ENCODE measurements around the gene CCRL2. TPM values are rescaled to one million over a fixed set of nuclear protein-coding genes. Genes with fewer than 3 reads are reported as not detected.

The CCRL2 gene, protein sequence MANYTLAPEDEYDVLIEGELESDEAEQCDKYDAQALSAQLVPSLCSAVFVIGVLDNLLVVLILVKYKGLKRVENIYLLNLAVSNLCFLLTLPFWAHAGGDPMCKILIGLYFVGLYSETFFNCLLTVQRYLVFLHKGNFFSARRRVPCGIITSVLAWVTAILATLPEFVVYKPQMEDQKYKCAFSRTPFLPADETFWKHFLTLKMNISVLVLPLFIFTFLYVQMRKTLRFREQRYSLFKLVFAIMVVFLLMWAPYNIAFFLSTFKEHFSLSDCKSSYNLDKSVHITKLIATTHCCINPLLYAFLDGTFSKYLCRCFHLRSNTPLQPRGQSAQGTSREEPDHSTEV
- total RNA-seq: 1 to 10 TPM in 1 of 3 donors, under 1 TPM in 2; 0.43 to 1.3 (median 0.76) TPM

DNA sequence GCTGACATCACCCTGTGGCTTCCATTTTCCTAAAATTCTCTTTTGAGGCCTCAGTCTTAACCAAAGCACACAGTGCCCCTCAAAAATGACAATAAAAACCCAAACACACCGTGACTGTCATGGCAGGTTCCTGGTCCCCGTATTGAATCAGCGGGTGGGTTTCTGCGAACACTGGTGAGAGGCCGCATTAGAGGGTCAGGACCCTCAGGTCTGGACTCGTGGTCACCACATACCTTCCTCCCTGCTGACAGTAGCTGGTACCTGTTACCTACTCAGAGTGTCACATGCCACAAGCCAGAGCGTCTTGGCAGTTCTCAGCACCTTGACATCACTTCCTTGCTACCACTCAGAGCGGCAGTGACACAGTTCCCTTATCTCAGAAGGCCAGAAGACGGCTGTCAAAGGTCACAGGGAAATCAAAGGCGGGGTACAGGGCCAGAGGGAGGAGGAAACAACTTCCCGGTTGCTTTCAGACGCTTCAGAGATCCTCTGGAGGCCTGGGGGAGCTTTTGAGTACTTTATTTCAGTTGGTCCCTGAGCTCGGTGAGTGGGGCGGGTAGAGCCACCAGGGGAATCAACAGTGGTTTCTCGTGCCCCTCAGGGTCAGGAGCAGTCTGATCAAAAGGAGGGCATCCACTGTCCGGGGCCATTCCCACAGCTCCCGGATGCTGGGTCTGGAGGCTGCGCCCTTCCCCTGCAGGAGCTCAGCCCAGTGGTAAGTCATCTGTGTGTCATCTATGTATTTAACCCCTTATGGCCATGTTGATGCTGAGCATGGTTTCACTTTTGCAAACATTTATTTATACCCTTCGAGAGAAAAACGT, at the start of gene CCRL2, which contains the start of gene CCR5AS:
Gene CCRL2 (plus strand): TSS at position 472 of the 824 bp plus-strand sequence. CDS start 821 bp downstream, outside the sequence.
Gene CCR5AS (minus strand): TSS at position 279 of the 824 bp plus-strand sequence.
- Mint-ChIP-seq H3K27me3 (ENCODE audit: low read depth) (no peaks in the 10 kb centered on the region), H3K36me3 (ENCODE audit: insufficient read depth) (no peaks in the 10 kb centered on the region), H3K4me1 (ENCODE audit: low read depth) (peaks cover 24% of the 10 kb centered on the region), H3K4me3 (peak within 1 kb of the TSS; percentile 78), H3K9me3 (no peaks in the 10 kb centered on the region)
- DNase-seq (peak; percentile 28), ATAC-seq (peak; percentile 88 to 91)

DNA sequence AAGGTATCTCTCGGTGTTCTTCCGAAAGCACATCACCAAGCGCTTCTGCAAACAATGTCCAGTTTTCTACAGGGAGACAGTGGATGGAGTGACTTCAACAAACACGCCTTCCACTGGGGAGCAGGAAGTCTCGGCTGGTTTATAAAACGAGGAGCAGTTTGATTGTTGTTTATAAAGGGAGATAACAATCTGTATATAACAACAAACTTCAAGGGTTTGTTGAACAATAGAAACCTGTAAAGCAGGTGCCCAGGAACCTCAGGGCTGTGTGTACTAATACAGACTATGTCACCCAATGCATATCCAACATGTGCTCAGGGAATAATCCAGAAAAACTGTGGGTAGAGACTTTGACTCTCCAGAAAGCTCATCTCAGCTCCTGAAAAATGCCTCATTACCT, 48.6 kb upstream of the CCRL2 start:
- Mint-ChIP-seq H3K9me3 (no peaks in the 10 kb centered on the region), H3K4me1 (ENCODE audit: low read depth) (peaks cover 69% of the 10 kb centered on the region), H3K36me3 (ENCODE audit: insufficient read depth) (no peaks in the 10 kb centered on the region), H3K27me3 (ENCODE audit: low read depth) (peaks cover 2% of the 10 kb centered on the region), H3K4me3 (no peak overlapping the region)
- no peak for ATAC-seq
- DNase-seq: no peak

DNA sequence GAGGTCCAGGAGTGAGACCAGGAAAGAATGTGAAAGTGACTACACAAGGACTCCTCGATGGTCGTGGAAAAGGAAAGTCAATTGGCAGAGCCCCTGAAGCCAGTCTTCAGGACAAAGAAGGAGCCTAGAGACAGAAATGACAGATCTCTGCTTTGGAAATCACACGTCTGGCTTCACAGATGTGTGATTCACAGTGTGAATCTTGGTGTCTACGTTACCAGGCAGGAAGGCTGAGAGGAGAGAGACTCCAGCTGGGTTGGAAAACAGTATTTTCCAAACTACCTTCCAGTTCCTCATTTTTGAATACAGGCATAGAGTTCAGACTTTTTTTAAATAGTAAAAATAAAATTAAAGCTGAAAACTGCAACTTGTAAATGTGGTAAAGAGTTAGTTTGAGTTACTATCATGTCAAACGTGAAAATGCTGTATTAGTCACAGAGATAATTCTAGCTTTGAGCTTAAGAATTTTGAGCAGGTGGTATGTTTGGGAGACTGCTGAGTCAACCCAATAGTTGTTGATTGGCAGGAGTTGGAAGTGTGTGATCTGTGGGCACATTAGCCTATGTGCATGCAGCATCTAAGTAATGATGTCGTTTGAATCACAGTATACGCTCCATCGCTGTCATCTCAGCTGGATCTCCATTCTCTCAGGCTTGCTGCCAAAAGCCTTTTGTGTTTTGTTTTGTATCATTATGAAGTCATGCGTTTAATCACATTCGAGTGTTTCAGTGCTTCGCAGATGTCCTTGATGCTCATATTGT, 47.1 kb upstream of the CCRL2 start:
- peak; percentile 94 to 96 for ATAC-seq
- Mint-ChIP-seq H3K27me3 (ENCODE audit: low read depth) (peaks cover 2% of the 10 kb centered on the region), H3K4me1 (ENCODE audit: low read depth) (peaks cover 57% of the 10 kb centered on the region), H3K4me3 (no peak overlapping the region), H3K9me3 (no peaks in the 10 kb centered on the region), H3K36me3 (ENCODE audit: insufficient read depth) (no peaks in the 10 kb centered on the region)
- DNase-seq: no peak

DNA sequence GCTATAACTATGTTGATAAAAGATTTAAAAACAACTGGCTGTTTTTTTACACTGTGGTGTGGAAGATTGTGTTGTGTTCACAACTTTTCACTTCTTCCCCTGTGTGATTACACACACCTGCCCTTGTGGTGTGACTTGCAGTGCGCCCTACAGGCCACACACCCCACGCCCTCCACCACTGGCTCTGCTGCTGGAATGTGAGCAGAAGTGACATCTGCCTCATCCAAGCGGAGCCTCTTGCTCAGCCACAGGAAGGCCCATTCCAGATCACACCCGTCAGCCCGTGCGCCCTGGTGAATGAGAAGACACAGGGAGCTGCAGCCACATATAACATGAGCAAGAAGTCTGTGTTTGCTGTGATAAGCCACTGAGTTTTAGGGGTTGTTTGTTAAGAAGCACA, 46.2 kb upstream of the CCRL2 start:
- Mint-ChIP-seq H3K4me1 (ENCODE audit: low read depth) (peaks cover 47% of the 10 kb centered on the region), H3K36me3 (ENCODE audit: insufficient read depth) (no peaks in the 10 kb centered on the region), H3K27me3 (ENCODE audit: low read depth) (peaks cover 2% of the 10 kb centered on the region), H3K9me3 (no peaks in the 10 kb centered on the region), H3K4me3 (no peak overlapping the region)
- ATAC-seq: no peak
- DNase-seq: no peak

DNA sequence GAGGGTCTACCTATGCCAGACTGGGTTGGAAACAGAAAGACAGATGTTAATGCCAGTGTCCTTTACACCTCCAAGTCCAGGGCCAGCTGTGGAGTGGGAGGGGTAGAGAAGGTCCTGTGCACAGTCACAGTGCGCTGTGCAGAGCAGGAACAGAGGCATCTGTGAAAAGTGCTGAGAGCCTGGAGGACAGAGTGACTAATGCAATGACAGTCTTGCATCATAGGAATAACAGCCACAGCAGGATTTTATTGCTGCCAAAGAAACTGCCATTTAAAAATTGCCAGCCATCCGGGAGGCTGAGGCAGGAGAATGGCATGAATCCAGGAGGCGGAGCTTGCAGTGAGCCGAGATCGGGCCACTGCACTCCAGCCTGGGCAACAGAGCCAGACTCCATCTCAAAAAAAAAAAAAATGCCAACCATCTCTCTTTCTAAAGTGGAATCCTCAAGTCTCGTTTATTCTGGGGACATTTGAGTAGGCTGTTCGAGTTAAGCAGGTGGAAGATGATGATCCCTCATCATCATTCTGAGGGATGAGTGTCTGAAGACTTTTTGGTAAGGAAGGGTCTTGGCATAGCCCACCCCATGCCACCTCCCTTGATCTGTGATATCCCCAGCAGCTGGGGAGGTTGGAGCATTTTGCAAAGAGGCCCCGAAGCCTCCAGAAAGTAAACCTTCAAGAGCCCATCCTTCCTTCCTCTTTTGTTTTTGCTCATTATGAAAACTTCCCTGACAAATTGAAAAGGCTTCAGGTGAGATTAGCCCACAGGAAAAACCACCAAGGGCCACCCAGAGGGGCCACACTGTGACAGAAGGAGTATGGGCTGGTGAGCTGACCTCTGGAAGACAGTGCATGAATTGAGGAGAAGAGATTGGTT, 45.4 kb upstream of the CCRL2 start:
- no peaks in the 10 kb centered on the region for H3K36me3 Mint-ChIP-seq (ENCODE audit: insufficient read depth)
- ATAC-seq (no peak), DNase-seq (no peak)
- peaks cover 44% of the 10 kb centered on the region for H3K4me1 Mint-ChIP-seq (ENCODE audit: low read depth)
- no peak overlapping the region for H3K4me3 Mint-ChIP-seq
- peaks cover 2% of the 10 kb centered on the region for H3K27me3 Mint-ChIP-seq (ENCODE audit: low read depth)
- no peaks in the 10 kb centered on the region for H3K9me3 Mint-ChIP-seq

DNA sequence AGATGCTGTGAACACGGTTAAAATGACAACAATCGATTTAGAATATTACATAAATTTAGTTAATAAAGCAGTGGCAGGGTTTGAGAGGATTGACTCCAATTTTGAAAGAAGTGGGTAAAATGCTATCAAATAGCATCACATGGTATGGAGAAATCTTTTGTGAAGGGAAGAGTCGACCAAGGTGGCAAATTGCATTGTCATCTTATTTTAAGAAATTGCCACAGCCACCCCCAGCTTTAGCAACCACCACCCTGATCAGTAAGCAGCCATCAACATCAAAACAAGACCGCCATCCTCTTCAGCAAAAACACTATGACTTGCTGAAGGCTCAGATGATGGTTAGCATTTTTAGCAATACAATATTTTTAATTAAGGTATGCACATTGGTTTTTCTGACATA, 42.0 kb upstream of the CCRL2 start:
- Mint-ChIP-seq H3K27me3 (ENCODE audit: low read depth) (no peaks in the 10 kb centered on the region), H3K4me3 (no peak overlapping the region), H3K36me3 (ENCODE audit: insufficient read depth) (no peaks in the 10 kb centered on the region), H3K4me1 (ENCODE audit: low read depth) (peaks cover 48% of the 10 kb centered on the region), H3K9me3 (no peaks in the 10 kb centered on the region)
- no peak for ATAC-seq
- no peak for DNase-seq

DNA sequence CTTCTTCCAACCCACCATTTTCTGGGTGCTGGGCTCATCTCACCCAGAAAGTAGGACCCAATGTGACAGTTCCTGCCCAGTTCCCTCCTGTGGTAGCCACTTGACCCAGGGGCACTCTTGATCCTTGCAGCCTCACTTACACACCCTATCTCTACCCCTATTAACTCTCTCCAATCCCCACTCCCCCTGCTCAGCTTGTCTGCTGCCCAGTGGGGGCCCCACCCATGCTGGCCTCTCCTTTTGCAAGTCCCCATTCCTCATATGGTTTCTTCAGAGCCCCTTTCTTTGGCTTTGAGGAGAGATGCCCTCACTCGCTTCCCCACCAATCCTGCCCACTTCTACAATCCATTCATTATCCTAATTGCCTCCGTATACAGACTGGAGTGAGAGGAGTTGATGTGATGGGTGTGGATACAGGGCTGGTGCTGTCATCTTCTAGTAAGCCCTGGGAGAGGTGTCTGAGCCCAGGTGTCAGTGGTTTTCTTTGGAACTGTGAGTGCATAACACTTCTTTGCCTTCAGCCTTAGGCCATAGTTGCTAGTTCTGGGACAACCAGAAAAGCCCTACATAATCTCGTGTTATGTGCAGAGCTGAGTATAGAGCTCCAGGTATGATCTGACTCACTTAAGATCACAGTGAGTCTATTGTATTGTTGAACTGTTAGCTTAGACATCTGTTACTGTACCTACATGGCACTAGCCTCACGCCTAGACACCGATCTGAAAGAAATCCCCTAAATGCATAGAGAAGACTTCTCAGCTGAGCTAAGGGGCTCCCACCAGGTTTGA, 41.1 kb upstream of the CCRL2 start:
- H3K4me1 Mint-ChIP-seq (ENCODE audit: low read depth): peaks cover 48% of the 10 kb centered on the region
- no peak for DNase-seq
- no peak overlapping the region for H3K4me3 Mint-ChIP-seq
- H3K9me3 Mint-ChIP-seq: no peaks in the 10 kb centered on the region
- no peak for ATAC-seq
- H3K27me3 Mint-ChIP-seq (ENCODE audit: low read depth): no peaks in the 10 kb centered on the region
- H3K36me3 Mint-ChIP-seq (ENCODE audit: insufficient read depth): no peaks in the 10 kb centered on the region

DNA sequence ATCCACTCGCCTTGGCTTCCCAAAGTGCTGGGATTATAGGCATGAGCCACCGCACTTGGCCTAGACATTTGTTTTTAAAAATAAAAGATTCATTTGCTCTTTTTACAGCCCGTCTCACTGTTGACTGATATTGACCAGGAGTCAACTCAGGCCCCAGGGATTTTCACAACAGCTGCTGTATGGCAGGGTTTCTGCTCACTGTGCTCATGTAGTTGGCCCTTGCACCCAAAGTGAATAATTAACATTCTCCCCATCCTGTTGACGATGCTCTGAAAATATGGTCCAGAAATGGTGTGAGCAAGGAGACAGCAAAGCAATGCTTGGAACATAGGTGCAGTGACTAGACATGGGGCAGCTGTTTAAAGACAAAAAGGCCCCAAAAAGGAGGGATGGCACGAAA, 39.2 kb upstream of the CCRL2 start:
- ATAC-seq: no peak
- Mint-ChIP-seq H3K27me3 (ENCODE audit: low read depth) (no peaks in the 10 kb centered on the region), H3K4me3 (no peak overlapping the region), H3K9me3 (no peaks in the 10 kb centered on the region), H3K4me1 (ENCODE audit: low read depth) (peaks cover 47% of the 10 kb centered on the region), H3K36me3 (ENCODE audit: insufficient read depth) (no peaks in the 10 kb centered on the region)
- no peak for DNase-seq

DNA sequence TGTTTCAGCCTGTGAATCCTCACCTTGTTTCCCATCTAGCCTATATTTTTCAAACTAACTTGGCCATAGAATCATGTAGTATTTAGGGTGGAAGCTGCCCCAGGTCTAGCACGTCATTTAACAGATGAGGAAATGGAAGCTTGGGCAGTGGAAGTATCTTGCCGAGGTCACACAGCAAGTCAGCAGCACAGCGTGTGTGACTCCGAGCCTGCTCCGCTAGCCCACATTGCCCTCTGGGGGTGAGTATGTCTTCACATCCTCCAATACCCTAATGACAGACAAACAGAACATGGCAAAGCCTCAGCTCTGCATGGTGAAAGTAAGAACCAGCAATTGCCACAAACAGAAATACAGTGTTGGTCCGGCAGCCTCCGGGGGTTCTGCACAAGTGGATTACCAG, 38.5 kb upstream of the CCRL2 start:
- Mint-ChIP-seq H3K36me3 (ENCODE audit: insufficient read depth) (no peaks in the 10 kb centered on the region), H3K4me1 (ENCODE audit: low read depth) (peaks cover 52% of the 10 kb centered on the region), H3K9me3 (no peaks in the 10 kb centered on the region), H3K4me3 (no peak overlapping the region), H3K27me3 (ENCODE audit: low read depth) (no peaks in the 10 kb centered on the region)
- peak; percentile 24 to 29 for ATAC-seq
- peak; percentile 54 for DNase-seq

DNA sequence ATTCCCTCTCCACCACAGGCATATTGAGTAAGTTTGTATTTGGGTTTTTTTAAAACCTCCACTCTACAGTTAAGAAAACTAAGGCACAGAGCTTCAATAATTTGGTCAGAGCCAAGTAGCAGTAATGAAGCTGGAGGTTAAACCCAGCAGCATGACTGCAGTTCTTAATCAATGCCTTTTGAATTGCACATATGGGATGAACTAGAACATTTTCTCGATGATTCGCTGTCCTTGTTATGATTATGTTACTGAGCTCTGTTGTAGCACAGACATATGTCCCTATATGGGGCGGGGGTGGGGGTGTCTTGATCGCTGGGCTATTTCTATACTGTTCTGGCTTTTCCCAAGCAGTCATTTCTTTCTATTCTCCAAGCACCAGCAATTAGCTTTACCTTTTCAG, 37.9 kb upstream of the CCRL2 start:
- peak overlapping the region; percentile 52 for H3K4me3 Mint-ChIP-seq
- no peak for DNase-seq
- peak in 1 of 2 donors; percentile 15 for ATAC-seq
- H3K9me3 Mint-ChIP-seq: no peaks in the 10 kb centered on the region
- H3K27me3 Mint-ChIP-seq (ENCODE audit: low read depth): no peaks in the 10 kb centered on the region
- peaks cover 57% of the 10 kb centered on the region for H3K4me1 Mint-ChIP-seq (ENCODE audit: low read depth)
- no peaks in the 10 kb centered on the region for H3K36me3 Mint-ChIP-seq (ENCODE audit: insufficient read depth)

DNA sequence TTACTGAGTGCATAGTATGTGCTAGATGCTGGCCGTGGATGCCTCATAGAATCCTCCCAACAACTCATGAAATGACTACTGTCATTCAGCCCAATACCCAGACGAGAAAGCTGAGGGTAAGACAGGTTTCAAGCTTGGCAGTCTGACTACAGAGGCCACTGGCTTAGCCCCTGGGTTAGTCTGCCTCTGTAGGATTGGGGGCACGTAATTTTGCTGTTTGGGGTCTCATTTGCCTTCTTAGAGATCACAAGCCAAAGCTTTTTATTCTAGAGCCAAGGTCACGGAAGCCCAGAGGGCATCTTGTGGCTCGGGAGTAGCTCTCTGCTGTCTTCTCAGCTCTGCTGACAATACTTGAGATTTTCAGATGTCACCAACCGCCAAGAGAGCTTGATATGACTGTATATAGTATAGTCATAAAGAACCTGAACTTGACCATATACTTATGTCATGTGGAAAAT, 37.4 kb upstream of the CCRL2 start:
- peak overlapping the region; percentile 52 for H3K4me3 Mint-ChIP-seq
- ATAC-seq (peak; percentile 72 to 73), DNase-seq (no peak)
- H3K4me1 Mint-ChIP-seq (ENCODE audit: low read depth): peaks cover 62% of the 10 kb centered on the region
- no peaks in the 10 kb centered on the region for H3K36me3 Mint-ChIP-seq (ENCODE audit: insufficient read depth)
- no peaks in the 10 kb centered on the region for H3K9me3 Mint-ChIP-seq
- no peaks in the 10 kb centered on the region for H3K27me3 Mint-ChIP-seq (ENCODE audit: low read depth)

DNA sequence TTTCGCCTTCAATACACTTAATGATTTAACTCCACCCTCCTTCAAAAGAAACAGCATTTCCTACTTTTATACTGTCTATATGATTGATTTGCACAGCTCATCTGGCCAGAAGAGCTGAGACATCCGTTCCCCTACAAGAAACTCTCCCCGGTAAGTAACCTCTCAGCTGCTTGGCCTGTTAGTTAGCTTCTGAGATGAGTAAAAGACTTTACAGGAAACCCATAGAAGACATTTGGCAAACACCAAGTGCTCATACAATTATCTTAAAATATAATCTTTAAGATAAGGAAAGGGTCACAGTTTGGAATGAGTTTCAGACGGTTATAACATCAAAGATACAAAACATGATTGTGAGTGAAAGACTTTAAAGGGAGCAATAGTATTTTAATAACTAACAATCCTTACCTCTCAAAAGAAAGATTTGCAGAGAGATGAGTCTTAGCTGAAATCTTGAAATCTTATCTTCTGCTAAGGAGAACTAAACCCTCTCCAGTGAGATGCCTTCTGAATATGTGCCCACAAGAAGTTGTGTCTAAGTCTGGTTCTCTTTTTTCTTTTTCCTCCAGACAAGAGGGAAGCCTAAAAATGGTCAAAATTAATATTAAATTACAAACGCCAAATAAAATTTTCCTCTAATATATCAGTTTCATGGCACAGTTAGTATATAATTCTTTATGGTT, 36.1 kb upstream of the CCRL2 start, which contains the start of gene CCR5:
Gene CCR5 (plus strand): TSS at position 108 of the 680 bp plus-strand sequence. CDS start 1,957 bp downstream, outside the sequence.
- Mint-ChIP-seq H3K9me3 (no peaks in the 10 kb centered on the region), H3K36me3 (ENCODE audit: insufficient read depth) (no peaks in the 10 kb centered on the region), H3K27me3 (ENCODE audit: low read depth) (no peaks in the 10 kb centered on the region), H3K4me1 (ENCODE audit: low read depth) (peaks cover 73% of the 10 kb centered on the region), H3K4me3 (peak within 1 kb of the TSS; percentile 53)
- ATAC-seq (peak; percentile 29 to 59), DNase-seq (no peak)
